DMS79 treated with DMSO at 0.1 percent for 48 hours (cell line): ENCODE data around the gene EHHADH.
A peak's percentile ranks its signal among the peaks of the same experiment; 100 is the strongest.
"Not testable (repeated sequence)": the region's sequence is repeated elsewhere in the genome, so short reads cannot be mapped to it uniquely, and the experiment has no call there.

Experiments
- DNase-seq: peaks from one replicate; lab custom pipeline; 2025; lab: John Stamatoyannopoulos, UW

EHHADH gene

GRCh38 chr3:185253645-185254410, at the start of gene EHHADH:
TSS of gene EHHADH (minus strand) at chr3:185254049. CDS start at chr3:185254022, 27 bp downstream.
- peak; percentile 35 for DNase-seq

- DNase-seq, result not testable (repeated sequence)
Observed at GRCh38 chr3:185299918-185300426, 46.1 kb upstream of the EHHADH start.

GRCh38 chr3:185297867-185298266, 44.0 kb upstream of the EHHADH start:
- no peak for DNase-seq

- no peak for DNase-seq
Observed at GRCh38 chr3:185292238-185292637, 38.4 kb upstream of the EHHADH start.

- no peak for DNase-seq
Observed at GRCh38 chr3:185290266-185290665, 36.4 kb upstream of the EHHADH start.

GRCh38 chr3:185283374-185283935, 29.6 kb upstream of the EHHADH start:
- DNase-seq, result no peak

- DNase-seq, result peak; percentile 96
Observed at GRCh38 chr3:185282696-185283373, 29.0 kb upstream of the EHHADH start.

GRCh38 chr3:185280572-185281365, 26.9 kb upstream of the EHHADH start:
- peak; percentile 15 for DNase-seq

GRCh38 chr3:185279587-185280138, 25.8 kb upstream of the EHHADH start:
- no peak for DNase-seq

- no peak for DNase-seq
Observed at GRCh38 chr3:185276415-185276814, 22.6 kb upstream of the EHHADH start.

- no peak for DNase-seq
Observed at GRCh38 chr3:185272033-185272432, 18.2 kb upstream of the EHHADH start.

- DNase-seq, result no peak
Observed at GRCh38 chr3:185270956-185271332, 17.1 kb upstream of the EHHADH start.

GRCh38 chr3:185270262-185270955, 16.6 kb upstream of the EHHADH start:
- DNase-seq, result no peak

GRCh38 chr3:185268194-185268962, 14.5 kb upstream of the EHHADH start:
- no peak for DNase-seq

- DNase-seq, result no peak
Observed at GRCh38 chr3:185267193-185267592, 13.3 kb upstream of the EHHADH start.

GRCh38 chr3:185264849-185265553, 11.2 kb upstream of the EHHADH start:
- no peak for DNase-seq

GRCh38 chr3:185263423-185263822, 9.6 kb upstream of the EHHADH start:
- DNase-seq, result no peak

GRCh38 chr3:185257334-185257733, 3.5 kb upstream of the EHHADH start:
- DNase-seq, result no peak

- DNase-seq, result no peak
Observed at GRCh38 chr3:185254799-185255198, 950 bp upstream of the EHHADH start.

- DNase-seq, result not testable (repeated sequence)
Observed at GRCh38 chr3:185253133-185253532, 716 bp downstream of the EHHADH start.
